ENCODE results near the gene DDTL.
"Not testable (repeated sequence)": the region's sequence is repeated elsewhere in the genome, so short reads cannot be mapped to it uniquely, and the experiment has no call there.

The DDTL gene

DNA sequence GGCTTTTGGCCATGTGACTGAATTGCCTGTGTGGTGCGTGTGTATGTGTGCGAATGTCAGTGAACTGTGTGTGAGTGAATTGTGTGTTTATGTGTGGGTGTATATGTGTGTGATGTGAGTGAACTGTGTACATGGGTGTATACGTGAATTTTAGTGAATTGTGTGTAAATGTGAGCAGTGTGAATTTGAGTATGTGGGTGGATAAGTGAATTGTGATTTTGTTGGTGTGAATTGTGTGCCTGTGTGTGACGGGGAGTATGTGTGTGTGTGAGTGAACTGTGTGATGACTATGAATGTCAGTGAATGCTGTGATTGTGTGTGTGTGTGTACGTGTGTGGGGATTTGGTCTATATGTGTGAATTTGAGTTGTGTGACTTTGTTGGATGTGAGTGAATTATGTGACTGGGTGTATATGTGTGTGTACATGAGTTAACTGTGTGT is 3.5 kb downstream of the DDTL start:
- no peak for DNase-seq (ENCODE audit: low read depth)

DNA sequence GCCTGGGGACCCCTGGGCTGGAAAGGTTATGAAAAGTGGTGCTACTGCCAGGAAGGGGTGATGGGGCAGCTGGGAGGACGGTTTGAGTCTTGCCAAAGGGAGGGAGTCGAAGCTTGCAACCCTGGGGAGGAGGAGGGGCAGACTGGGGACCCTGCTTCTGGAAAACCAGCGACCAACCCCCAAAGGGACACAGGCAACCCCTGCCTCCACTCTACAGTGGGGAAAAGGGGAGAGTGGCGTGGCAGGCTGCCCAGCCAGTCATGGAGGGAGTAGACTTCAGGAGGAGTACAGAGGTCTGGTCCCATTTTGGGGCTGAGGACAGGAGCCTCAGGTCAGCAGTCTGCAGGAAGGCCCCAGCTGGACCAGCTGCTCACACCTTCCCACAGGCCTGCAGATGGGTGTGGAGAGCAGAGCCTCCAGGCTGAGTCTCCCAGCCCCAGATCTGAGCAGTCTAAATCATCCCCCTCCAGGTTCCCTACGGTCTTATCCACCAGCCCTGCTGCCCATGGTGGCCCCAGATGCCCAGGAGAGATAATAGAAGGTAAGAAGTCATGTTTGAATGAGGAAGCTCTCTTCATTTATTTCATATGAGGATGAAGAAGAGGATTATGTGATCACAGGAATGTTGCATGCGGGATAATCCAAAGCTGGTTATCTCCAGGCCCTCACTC is 4.3 kb downstream of the DDTL start:
- no peak for DNase-seq (ENCODE audit: low read depth)

DNA sequence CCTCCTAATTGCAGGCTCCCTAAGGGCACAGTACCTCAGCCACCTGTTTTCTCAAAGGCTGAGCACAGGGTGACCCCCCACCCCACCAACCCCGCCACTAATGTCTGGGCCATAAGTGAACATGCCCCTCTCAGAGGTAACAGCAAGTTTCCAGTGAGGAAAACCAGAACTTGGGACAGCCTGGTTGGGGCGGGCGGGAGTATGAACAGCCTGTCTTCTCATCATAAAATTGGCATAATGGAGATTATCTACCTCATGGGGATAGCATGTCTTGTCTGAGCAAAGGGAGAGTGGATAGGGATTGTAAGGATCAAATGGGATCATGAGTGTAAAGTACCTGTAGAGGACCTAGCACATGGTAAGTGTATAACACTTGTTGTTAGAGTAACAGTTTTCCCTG is 5.2 kb downstream of the DDTL start:
- not testable (repeated sequence) for DNase-seq (ENCODE audit: low read depth)

DNA sequence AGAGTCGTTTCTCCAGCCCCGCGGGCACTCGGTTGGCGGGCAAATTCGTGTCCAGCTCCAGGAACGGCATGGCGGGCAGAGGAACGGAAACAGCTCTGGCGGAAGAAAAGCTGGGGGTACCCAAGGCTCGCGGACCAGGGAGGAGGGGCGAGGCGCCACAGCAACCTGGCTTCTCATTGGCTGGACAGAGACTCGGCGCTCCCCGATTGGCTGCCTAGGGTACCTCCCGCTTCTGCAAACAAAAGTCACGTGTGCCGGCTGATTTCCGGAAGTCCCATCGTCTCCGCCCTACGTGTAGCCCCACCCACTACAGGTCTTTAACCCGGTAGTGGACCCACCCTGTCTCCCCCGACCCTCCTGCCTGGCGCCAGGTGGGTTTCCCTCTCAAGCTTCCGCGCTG is 7.7 kb downstream of the DDTL start, which contains the start of gene DDT:
DDT (minus strand) TSS at position 97 of the 400 bp plus-strand sequence; CDS start at position 70, 27 bp downstream.
- not testable (repeated sequence) for DNase-seq (ENCODE audit: low read depth)

DNA sequence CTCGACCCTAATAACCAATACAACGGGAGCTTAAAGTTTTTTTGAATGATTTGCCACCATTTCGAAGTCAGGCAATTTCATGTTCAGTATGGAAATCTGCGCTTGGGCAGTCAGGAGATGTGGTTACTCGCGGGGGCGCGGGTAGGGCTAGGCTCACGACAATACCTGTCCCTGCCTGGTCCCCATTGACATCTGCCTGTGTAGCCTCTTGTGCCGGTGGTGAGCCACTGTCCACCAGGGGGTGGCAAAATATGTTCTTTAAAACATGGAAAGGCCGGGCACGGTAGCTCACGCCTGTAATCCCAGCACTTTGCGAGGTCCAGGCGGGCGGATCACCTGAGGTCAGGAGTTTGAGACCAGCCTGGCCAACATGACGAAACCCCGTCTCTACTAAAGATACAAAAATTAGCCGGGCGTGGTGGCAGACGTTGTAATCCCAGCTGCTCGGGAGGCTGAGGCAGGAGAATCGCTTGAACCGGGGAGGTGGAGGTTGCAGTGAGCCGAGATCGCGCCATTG is 8.2 kb downstream of the DDTL start:
- not testable (repeated sequence) for DNase-seq (ENCODE audit: low read depth)

DNA sequence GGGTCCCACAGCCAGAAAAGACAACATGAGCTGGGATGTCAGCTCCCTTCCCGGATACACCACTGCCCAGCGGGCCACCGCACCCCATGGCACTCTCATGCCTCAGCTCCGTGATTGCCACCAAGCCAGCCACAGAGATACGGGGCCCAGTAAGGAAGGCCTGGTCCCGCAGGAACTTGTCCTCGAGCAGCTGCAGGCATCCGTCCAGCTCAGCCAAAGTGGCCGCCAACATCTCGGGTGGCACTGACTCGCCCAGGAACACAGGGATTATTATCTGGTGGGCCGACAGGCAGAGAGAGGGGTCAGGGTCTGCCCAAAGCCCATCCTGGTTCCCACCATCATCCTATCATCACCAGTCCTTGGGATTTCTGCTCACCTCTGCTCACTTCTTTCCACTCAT is 10.6 kb downstream of the DDTL start:
- not testable (repeated sequence) for DNase-seq (ENCODE audit: low read depth)

DNA sequence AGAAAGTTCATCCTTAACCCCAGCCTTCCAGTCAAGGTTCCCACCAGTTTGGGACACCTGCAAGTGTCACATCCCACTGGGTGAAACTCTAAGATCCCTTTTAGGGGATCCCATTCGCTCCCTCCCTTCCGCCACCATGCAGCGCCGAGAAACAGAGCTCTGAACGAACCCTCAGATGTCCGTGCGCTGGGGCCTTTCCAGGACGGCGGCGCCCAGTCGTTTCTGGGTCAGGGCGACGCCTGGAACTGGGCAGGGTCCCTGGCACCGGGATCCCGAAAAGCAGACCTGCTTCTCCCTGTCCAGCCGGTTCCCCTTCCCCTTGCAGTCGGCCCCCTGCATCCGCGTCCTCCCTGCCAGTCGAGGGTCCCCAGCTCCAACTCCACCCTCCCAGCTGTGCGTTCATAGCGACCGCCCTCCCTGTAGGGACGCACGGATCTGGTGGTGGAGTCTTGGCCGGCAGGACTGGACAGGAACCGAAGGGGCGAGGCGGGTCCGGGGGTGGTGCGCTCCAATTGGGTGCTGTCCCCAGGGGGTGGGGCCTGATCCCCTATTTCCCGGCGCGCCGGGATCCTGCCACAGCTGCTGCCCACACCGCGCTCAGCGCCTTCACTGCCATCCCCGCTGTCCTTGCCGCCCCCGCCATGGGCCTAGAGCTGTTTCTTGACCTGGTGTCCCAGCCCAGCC is 13.0 kb downstream of the DDTL start, which contains the start of gene GSTT2:
GSTT2 (plus strand) TSS at position 578 of the 684 bp plus-strand sequence.
- DNase-seq (ENCODE audit: low read depth), result not testable (repeated sequence)

DNA sequence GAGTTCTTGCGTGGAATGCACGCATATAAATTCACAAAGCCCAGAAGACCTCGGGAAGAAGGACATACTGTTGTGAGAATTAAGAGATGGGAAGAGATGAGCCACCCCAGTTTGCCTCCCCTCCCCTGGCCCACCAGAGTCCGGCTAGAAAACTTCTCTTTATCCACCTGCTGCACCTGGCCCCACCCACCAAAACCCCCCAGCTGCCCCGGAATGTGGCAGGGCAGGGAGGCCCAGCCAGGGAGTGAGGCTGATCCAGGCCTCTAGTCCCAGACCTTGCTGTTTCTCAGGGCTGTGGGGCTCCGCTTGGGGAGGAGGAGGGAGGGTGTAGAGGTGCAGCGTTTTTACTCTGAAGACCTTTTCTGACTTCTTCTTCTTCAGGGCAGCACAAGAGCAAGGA is 13.9 kb downstream of the DDTL start:
- DNase-seq (ENCODE audit: low read depth), result not testable (repeated sequence)

DNA sequence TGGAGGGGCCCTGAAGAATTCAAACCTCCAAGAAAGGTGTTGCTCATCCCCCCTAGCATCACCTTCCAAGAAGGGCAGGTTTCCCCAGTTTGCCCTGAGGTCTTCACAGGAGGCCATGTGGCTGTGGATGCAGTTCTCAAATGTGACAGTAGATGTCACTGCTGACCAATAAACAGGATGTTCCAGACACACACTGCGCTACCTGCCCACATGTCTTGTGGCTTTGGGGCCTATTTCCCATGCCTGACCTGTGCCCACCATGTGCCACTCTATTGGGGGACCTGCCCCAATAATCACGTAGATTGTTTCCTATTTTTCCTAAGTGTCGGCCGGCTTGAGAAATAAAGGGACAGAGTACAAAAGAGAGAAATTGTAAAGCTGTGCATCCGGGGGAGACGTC is 17.7 kb downstream of the DDTL start:
- no peak for DNase-seq (ENCODE audit: low read depth)

DNA sequence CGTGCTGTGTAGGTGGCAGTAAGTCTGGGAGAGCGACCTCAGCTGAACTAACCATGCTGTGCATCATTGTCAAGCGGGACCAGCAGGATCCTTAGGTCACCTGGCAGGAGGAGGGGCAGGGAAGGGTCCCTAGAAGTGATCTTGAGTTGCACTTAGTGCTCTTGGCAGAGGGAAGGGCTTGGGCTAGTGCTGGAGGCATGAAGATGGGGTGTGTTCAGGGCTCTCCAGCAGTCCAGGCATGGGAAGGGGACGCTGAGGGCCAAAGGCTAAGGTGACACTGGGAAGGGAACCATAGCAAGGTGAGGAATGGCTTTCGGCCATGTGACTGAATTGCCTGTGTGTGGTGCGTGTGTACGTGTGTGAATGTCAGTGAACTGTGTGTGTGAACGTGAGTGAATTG is 19.4 kb downstream of the DDTL start:
- not testable (repeated sequence) for DNase-seq (ENCODE audit: low read depth)

DNA sequence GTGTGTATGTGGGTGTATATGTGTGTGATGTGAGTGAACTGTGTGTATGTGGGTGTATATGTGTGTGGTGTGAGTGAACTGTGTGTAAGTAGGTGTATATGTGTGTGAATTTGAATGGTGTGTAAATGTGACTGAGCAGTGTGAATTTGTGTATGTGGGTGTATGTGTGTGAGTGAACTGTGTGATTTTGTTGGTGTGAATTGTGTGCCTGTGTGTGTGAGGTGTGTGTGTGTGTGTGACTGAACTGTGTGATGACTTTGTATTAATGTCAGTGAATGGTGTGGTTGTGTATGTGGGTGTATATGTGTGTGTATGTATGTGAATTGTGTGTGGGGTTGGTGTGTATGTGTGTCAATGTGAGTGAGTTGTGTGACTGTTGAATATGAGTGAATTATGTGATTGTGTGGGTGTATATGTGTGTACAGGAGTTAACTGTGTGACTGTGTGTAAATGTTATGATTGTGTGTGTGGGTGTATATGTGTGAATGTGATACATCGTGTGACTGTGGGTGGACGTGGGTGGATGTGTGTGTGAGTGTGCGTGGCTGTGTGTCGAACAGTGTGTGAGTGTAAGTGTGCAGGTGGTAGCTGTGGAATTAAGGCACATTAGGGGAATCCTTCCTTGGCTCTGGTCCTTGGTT is 20.0 kb downstream of the DDTL start:
- not testable (repeated sequence) for DNase-seq (ENCODE audit: low read depth)

DNA sequence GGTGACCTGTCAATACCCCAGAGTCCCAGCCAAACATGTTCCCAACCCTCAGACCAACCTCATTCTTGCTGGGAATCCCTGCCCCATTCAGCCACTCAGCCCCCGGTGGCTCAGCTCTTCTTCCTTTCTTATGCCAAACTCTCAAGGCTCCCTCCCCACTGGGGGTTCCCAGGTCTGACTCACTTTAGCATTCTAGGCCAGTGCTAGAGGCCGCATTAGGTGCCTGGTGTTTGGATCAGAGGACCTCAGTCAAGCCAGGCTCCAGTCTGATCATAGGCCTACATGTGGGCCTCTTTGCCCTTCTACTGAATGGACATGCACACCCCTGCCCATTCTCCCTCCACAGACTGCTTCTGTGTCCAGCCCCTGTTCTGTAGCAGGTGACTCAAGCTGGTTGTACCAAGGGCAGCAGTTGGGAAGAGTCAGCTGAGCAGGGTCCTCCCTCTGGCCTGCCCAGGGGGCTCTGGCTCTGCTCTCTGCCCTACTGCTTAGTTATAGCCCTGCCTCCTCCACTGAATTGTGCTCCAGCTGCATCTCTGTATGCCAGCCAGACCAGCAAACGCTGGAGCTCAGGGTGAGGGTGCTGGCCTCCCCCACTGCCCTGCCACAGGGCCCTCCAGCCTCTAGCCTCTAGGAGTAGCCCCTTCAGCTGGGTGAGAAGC is 23.0 kb downstream of the DDTL start:
- not testable (repeated sequence) for DNase-seq (ENCODE audit: low read depth)

DNA sequence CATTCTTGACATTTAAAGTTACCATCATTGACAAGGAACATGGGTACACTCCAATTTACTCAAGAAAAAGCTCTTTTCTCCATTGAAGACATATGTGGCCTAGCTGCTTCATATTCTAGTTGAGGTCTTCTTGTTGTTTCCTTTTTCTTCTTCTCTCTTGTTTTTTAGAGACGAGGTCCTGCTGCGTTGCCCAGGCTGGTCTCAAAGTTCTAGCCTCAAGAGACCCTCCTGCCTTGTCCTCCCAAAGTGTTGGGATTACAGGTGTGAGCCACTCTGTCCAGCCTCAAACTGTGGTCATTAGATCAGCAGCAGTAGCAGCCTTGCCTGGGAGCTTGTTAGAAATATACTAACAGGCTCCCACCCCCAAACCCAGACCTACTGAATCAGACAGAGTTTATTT is 26.4 kb downstream of the DDTL start:
- not testable (repeated sequence) for DNase-seq (ENCODE audit: low read depth)

DNA sequence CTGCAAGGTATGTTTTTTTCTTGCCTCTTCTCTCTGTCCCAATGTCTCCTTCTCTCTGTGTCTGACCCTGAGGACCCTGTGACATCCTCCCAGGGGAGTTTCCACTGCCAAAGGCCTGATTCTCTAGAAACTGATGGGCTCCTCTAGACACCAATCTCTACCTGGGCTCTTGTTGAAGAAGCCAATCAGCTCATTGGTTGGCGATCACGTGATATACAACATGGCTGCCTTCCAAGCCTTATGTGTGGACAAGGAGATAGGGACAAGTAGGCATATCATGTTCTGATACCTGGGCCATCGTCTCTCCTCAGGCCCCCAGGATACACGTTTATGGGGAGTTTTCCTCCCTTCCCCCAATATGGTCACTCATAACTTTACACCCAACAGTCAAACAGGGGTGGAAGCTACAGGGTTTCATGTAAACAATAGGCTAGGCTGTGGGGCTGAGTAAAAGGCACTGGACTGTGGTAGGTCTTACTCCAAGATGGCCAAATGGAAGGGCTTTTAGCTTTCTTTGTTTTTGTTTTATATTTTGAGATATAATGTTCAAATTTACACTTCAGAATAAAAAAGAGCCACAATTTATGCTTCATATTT is 27.0 kb downstream of the DDTL start:
- not testable (repeated sequence) for DNase-seq (ENCODE audit: low read depth)

DNA sequence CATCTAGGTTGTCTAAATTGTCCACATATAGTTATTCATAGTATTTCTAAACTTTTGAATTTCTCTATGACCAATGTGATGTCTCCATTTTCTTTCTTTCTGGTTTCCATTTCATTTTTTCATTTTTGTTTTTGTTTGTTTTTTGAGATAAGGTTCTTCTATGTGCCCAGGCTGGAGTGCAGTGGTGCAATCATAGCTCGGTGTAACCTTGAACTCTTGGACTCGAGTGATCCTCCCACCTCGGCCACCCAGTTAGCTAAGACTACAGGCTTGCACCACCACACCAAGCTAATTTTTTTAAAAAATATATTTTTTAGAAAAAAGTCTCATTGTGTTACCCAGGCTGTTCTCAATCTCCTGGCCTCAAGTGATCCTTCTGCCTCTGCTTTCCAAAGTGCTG is 30.4 kb downstream of the DDTL start:
- no peak for DNase-seq (ENCODE audit: low read depth)

DNA sequence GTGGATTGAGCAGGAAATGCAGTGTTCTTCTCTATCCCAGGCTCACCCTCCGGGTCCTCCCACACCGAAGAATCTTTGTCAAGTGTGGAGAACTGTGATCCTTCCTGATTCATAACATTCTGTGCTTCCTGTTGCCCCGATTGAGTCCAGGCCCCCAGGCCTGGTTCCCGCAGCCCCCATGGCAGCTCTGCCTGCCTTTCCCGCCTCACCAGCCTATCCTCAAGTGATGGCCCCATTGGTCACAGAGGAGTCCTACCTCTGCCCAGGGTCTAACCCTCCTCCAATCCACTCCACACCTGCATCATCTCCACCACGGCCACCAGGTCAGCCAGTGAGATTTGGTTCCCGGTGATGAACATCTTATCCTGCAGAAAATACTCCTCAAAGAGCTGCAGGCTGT is 33.1 kb downstream of the DDTL start:
- not testable (repeated sequence) for DNase-seq (ENCODE audit: low read depth)

DNA sequence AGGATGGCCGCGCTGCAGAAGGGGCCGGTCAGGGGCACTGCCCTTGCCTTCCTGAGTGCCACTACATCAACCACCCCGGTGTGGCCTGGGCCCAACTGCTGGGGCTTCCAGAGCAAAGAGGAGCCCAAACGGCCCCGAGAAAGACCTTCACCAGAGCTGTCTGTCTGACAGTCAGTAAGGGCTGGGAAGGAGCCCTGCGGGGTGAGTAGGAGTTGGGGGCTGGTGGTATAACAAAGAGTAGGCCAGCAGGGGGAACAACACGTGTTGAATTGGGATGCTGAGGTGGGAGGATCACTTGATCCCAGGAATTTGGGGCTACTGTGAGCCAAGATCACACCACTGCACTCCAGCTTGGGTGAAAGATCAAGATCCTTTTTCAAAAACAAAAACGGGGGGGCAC is 34.6 kb downstream of the DDTL start:
- no peak for DNase-seq (ENCODE audit: low read depth)

DNA sequence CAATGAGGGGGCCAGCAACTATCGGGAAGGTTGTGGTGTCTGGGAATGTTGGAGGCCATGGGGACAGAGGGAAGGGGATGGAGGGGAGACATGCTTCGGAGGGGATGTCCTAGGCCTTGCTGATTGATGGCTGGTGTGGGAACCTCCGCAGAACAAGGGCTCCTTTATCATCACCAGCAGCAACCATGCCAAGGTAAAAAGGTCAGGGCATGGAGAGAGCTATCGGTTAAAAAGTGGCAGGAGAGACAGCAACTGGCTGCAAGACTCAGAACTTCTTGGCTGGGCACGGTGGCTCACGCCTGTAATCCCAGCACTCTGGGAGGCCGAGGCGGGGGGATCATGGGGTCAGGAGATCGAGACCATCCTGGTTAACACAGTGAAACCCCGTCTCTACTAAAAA is 35.6 kb downstream of the DDTL start:
- DNase-seq (ENCODE audit: low read depth), result no peak

DNA sequence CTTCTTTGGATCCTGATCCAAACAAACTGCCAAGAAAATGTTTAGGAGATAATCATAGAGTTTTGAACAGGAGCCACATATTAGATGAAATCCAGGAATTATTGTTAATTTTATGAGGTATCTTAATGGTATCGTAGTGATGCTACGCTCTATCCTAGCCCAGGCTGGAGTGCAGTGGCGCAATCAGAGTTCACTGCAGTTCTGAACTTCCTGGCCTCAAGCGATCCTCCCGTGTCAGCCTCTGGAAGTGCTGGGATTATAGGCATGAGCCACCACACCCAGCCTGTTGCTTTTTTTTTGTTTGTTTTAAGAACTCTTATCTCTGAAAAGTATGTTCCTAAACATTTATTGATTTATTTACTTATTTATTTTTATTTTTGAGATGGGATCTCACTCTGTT is 36.2 kb downstream of the DDTL start:
- DNase-seq (ENCODE audit: low read depth), result no peak

DNA sequence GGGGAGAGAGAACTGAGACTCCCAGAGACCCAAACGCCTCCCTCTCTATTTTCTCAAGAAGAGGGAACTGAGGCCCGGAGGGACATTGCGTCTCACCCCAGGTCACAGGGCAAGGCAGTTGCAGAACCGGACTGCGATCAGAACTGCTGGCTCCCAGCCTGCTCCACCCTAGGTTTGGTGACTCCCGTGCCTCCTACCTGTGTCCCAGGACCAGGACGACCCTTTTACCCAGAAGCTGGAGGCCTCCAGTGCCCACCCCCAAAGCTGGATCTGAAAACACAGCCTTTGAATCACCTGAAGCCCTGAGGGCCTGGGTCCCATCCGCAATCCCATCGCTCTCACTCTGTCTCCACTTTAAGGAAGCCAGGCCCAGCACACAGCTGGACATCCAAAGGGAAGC is 37.2 kb downstream of the DDTL start:
- no peak for DNase-seq (ENCODE audit: low read depth)

DNA sequence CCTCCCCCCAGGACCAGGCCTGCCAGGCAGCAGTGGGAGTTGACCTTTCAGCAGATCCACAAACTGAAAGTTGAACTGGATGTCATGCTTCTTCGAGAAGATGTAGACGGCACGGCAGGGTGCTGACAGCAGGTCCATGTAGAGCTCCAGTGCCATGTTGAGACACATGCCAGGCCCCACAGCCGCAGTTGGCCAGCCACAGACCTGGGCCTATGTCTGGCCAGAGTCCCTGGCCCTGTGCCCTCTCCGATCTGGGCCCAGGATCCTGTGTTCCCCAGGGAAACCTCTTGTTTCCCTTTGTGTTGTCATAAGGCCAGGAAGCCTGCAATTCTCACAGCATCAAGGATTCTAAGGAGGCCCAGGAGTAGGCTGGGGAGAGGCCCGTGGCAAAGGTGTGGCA is 38.5 kb downstream of the DDTL start, which contains the start of gene GSTT4:
GSTT4 (minus strand) TSS at position 253 of the 400 bp plus-strand sequence; CDS start at position 156, 97 bp downstream.
- no peak for DNase-seq (ENCODE audit: low read depth)
